Type B pancreatic cell (in vitro differentiated cells): ENCODE results near the gene TRAPPC6A. TPM values are rescaled to one million over a fixed set of nuclear protein-coding genes. Genes with fewer than 3 reads are reported as not detected.

Experiments
- DNase-seq: peaks from one replicate; pipeline ENCODE4 v3.0.0; 2021; ENCODE audit warnings: mixed read lengths; ENCODE audit not compliant: unreplicated experiment; ENCODE audit errors: extremely low spot score
- H3K27ac Mint-ChIP-seq: 2 replicates; pipeline ENCODE4 v1.8.0; 2021; ENCODE audit warnings: mild to moderate bottlenecking, mixed read lengths
- H3K27me3 Mint-ChIP-seq: 2 replicates; pipeline ENCODE4 v1.8.0; 2021; ENCODE audit warnings: mixed read lengths
- H3K36me3 Mint-ChIP-seq: 2 replicates; pipeline ENCODE4 v1.8.0; 2021; ENCODE audit warnings: mixed read lengths
- H3K4me1 Mint-ChIP-seq: one replicate; pipeline ENCODE4 v1.8.0; 2021; ENCODE audit warnings: mixed read lengths; ENCODE audit not compliant: unreplicated experiment
- H3K4me3 Mint-ChIP-seq: 2 replicates; pipeline ENCODE4 v1.8.0; 2021; ENCODE audit warnings: mild to moderate bottlenecking, mixed read lengths
- H3K9me3 Mint-ChIP-seq: 2 replicates; pipeline ENCODE4 v1.8.0; 2021; ENCODE audit warnings: mixed read lengths
- total RNA-seq: library from RNA; stranded (reverse); gene quantifications from 2 replicates; pipeline ENCODE4 v1.2.1, GENCODE V29; 2021; ENCODE audit warnings: low replicate concordance
- TF ChIP-seq, protein P1 (sequence below): fragments of 200-600 bp; sonication (generic); conservative IDR thresholded peaks from 2 replicates; pipeline ENCODE4 v1.5.0; 2021; ENCODE audit warnings: antibody characterized with exemption, mild to moderate bottlenecking

TRAPPC6A gene
- total RNA-seq, 1 donor from 2014 or later, result 36.7 TPM

- Mint-ChIP-seq H3K4me3 (no peak overlapping the region), H3K27me3 (no peaks in the 10 kb centered on the region), H3K36me3 (no peaks in the 10 kb centered on the region), H3K4me1 (peaks cover 14% of the 10 kb centered on the region), H3K27ac (no peak overlapping the region), H3K9me3 (no peaks in the 10 kb centered on the region)
- TF ChIP-seq, protein P1, sequence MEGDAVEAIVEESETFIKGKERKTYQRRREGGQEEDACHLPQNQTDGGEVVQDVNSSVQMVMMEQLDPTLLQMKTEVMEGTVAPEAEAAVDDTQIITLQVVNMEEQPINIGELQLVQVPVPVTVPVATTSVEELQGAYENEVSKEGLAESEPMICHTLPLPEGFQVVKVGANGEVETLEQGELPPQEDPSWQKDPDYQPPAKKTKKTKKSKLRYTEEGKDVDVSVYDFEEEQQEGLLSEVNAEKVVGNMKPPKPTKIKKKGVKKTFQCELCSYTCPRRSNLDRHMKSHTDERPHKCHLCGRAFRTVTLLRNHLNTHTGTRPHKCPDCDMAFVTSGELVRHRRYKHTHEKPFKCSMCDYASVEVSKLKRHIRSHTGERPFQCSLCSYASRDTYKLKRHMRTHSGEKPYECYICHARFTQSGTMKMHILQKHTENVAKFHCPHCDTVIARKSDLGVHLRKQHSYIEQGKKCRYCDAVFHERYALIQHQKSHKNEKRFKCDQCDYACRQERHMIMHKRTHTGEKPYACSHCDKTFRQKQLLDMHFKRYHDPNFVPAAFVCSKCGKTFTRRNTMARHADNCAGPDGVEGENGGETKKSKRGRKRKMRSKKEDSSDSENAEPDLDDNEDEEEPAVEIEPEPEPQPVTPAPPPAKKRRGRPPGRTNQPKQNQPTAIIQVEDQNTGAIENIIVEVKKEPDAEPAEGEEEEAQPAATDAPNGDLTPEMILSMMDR, result no peak
- no peak for DNase-seq
Observed at GRCh38 chr19:45184115-45184514, 6.1 kb upstream of the TRAPPC6A start.

DNA sequence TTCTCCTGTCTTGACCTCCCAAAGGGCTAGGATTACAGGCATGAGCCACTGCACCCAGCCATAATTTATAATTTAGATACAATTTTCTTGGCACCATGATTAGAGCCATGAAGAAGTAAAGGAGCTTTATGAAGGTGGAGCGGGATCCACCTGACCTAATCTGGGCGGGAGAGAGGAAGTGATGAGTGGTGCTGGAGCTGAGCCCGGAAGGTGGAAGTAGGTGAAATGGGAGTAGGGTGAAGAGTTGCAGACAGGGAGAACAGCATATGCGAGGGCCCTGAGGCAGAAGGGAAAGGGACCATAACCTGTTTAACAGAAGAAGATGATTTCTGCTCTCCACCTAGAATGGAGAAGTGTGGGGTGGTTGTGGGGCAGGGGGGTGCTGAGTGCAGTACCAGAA lies 4.7 kb upstream of the TRAPPC6A start:
- peaks cover 18% of the 10 kb centered on the region for H3K4me1 Mint-ChIP-seq
- no peaks in the 10 kb centered on the region for H3K27me3 Mint-ChIP-seq
- DNase-seq, result no peak
- TF ChIP-seq, protein P1, result no peak
- no peak overlapping the region for H3K27ac Mint-ChIP-seq
- H3K4me3 Mint-ChIP-seq, result peak overlapping the region; percentile 3
- H3K36me3 Mint-ChIP-seq, result no peaks in the 10 kb centered on the region
- no peaks in the 10 kb centered on the region for H3K9me3 Mint-ChIP-seq

GRCh38 chr19:45180936-45181335 lies 2.9 kb upstream of the TRAPPC6A start:
- H3K27ac Mint-ChIP-seq, result peak overlapping the region; percentile 81
- H3K9me3 Mint-ChIP-seq, result no peaks in the 10 kb centered on the region
- no peaks in the 10 kb centered on the region for H3K36me3 Mint-ChIP-seq
- no peak for DNase-seq
- H3K4me3 Mint-ChIP-seq, result peak overlapping the region; percentile 88
- TF ChIP-seq, protein P1, result no peak
- no peaks in the 10 kb centered on the region for H3K27me3 Mint-ChIP-seq
- peaks cover 13% of the 10 kb centered on the region for H3K4me1 Mint-ChIP-seq

- H3K27ac Mint-ChIP-seq, result peak overlapping the region; percentile 85
- no peaks in the 10 kb centered on the region for H3K27me3 Mint-ChIP-seq
- DNase-seq, result no peak
- TF ChIP-seq, protein P1, result no peak
- peaks cover 17% of the 10 kb centered on the region for H3K4me1 Mint-ChIP-seq
- peak overlapping the region; percentile 88 for H3K4me3 Mint-ChIP-seq
- H3K36me3 Mint-ChIP-seq, result no peaks in the 10 kb centered on the region
- no peaks in the 10 kb centered on the region for H3K9me3 Mint-ChIP-seq
Observed at GRCh38 chr19:45179892-45180370, 1.9 kb upstream of the TRAPPC6A start.

DNA sequence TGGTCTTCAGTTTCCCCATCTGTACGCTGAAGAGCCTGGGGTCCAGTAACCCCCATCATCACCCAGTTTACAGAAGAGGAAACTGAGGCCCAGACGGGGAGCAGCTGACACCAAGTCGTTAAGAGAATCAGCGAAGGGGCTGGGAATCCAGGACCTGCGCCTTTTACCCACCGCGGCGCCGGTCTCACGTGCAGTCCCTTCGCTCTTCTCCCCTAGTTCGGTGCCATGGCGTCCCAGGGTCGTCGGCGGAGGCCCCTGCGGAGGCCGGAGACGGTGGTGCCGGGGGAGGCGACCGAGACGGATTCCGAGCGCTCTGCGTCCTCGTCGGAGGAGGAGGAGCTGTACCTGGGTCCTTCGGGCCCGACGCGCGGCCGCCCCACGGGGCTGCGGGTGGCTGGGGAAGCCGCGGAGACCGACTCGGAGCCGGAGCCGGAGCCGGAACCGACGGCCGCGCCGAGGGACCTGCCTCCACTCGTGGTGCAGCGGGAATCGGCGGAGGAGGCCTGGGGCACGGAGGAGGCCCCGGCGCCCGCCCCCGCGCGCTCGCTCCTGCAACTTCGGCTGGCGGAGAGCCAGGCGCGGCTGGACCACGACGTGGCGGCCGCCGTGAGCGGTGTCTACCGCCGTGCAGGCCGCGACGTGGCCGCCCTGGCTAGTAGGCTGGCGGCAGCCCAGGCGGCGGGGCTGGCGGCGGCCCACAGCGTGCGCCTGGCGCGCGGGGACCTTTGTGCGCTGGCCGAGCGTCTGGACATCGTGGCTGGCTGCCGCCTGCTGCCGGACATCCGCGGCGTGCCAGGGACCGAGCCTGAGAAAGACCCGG lies 1.2 kb upstream of the TRAPPC6A start:
- TF ChIP-seq, protein P1, result no peak
- Mint-ChIP-seq H3K4me3 (peak overlapping the region; percentile 97), H3K36me3 (no peaks in the 10 kb centered on the region), H3K27me3 (no peaks in the 10 kb centered on the region), H3K4me1 (peaks cover 17% of the 10 kb centered on the region), H3K27ac (peak overlapping the region; percentile 96), H3K9me3 (no peaks in the 10 kb centered on the region)
- no peak for DNase-seq
